Islet precursor cell (in vitro differentiated cells): ENCODE data around the gene MID1.

ENCODE experiments used
- DNase-seq: peaks from one replicate; pipeline ENCODE4 v3.0.0-alpha.2; 2018

The MID1 gene

GRCh38 chrX:10571260-10571659 is 49.1 kb downstream of the MID1 start:
- DNase-seq, result no peak

GRCh38 chrX:10570601-10571000 is 49.8 kb downstream of the MID1 start:
- DNase-seq, result no peak

GRCh38 chrX:10569946-10570345 is 50.4 kb downstream of the MID1 start:
- DNase-seq, result peak; percentile 64

GRCh38 chrX:10568428-10568827 is 52.0 kb downstream of the MID1 start:
- no peak for DNase-seq

- no peak for DNase-seq
These were observed 53.2 kb downstream of the MID1 start for GRCh38 chrX:10567136-10567535.

GRCh38 chrX:10566716-10567097 is 53.7 kb downstream of the MID1 start:
- no peak for DNase-seq

GRCh38 chrX:10564484-10564883 is 55.9 kb downstream of the MID1 start:
- DNase-seq, result no peak

GRCh38 chrX:10557166-10557565 is 63.2 kb downstream of the MID1 start:
- no peak for DNase-seq

GRCh38 chrX:10556405-10556804 is 64.0 kb downstream of the MID1 start:
- DNase-seq, result no peak

DNA sequence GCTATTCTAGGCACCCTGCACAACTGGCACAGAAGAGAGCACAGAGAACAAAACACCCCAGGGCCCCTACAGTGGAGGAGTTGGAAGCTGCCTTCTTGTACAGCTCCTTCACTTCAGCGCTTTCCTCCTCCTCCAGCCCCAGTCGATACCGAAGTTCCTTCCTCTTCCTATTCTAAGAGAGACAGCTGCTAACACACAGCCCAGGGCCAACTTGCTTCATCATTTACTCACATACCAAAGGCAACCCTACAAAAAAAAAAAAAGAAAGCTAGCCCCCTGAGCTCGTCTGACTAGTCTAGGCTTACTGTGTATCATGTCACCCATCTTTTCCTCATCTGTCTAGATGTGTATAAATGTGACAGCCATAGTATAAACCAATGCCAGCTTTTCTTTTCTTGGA is 64.5 kb downstream of the MID1 start:
- no peak for DNase-seq

- no peak for DNase-seq
These were observed 65.6 kb downstream of the MID1 start for GRCh38 chrX:10554612-10555270.

GRCh38 chrX:10549280-10549679 is 71.1 kb downstream of the MID1 start:
- no peak for DNase-seq

- DNase-seq, result no peak
These were observed 71.7 kb downstream of the MID1 start for GRCh38 chrX:10548688-10549087.

DNA sequence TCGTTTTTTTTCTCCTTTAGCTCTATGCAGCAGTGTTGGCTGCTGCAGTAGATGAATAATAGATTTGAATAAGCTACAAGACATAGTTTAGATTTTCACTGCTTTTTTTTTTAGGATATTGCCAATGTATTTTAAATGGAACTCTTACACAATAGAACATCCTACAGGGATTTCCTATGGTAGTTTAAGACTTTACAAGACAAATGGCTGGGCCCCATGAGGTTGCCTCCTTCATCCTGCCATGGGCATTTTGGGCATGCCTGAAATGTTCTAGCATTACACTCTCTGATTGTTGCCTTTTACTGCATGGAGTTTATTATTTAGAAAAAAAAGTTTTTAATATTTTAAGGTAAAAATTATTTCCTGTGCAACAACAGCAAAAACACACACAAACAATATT is 74.5 kb downstream of the MID1 start:
- DNase-seq, result no peak

DNA sequence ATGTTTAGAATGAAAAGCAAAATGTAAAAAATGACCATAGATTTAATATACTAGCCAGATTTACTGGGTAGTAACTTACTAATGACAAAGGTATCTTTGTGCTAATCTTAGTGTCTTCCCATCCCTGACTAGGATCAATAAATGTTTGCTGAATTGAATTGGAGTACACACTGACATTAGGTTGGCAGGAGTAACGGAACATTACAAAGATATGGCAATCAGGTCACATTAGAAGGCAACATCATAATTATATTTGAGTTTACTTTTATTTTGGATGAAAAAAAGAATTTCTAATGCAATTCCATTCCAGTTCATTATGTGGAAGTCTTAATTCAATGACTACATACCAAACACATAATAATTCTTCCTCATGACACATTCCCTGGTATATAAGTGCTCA is 77.8 kb downstream of the MID1 start:
- no peak for DNase-seq

- DNase-seq, result no peak
These were observed 81.6 kb downstream of the MID1 start for GRCh38 chrX:10538831-10539230.

DNA sequence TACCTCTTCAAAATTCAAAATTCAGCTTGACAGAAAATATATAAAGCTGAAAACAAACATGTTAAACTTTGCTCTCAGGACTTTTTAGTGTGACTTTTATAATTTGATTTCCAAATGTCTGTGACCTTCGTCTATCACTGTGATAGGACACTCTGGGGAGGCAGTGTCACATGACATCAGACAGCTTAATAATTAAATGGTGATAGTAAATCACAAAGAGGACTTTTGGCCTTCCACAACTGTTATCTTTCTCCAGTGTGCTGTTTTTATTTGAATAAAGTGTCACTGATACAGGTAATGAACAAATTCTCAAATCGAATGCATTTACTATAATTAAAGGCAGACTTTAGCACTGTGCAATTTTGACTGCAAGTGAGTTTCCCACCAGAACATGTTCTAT is 83.1 kb downstream of the MID1 start:
- DNase-seq, result no peak

- no peak for DNase-seq
These were observed 83.6 kb downstream of the MID1 start for GRCh38 chrX:10536744-10537143.

DNA sequence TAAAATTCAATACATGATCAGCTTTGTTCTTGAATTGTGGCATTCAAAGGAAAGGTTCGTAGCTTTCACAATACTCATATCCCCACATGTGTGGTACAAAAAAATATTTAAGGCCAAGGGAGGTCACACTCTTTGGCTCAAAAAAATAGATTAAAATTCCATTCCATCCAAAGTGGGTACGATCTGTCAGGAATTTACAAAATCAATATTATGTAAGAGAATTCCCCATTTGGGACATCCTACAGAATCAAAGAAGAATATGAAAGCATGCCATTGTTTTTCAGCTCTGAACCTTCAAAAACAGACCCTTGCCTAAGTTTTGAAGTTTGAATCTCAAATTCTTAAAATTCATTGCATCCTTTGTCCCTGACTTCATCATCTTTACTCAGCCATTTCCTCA is 85.8 kb downstream of the MID1 start:
- DNase-seq, result no peak

GRCh38 chrX:10533696-10534365 is 86.6 kb downstream of the MID1 start:
- no peak for DNase-seq

DNA sequence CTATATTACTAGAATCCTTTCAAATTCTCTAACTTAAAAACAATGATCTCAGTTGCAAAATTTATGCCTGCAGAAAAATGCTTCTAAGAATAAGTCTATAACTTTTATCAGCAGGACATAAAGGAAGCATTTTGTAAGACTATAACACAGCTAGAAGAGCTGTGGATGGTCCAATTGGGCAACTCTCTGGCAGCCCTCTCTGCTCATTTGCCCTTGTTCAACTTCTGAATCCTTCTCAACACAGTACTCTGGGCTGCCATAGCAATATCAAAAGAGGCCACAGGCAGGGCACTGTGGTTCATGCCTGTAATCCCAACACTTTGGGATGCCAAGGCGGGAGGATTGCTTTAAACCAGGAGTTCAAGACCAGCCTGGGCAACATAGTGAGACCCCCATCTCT is 88.5 kb downstream of the MID1 start:
- no peak for DNase-seq

GRCh38 chrX:10529344-10529743 is 91.0 kb downstream of the MID1 start:
- no peak for DNase-seq

DNA sequence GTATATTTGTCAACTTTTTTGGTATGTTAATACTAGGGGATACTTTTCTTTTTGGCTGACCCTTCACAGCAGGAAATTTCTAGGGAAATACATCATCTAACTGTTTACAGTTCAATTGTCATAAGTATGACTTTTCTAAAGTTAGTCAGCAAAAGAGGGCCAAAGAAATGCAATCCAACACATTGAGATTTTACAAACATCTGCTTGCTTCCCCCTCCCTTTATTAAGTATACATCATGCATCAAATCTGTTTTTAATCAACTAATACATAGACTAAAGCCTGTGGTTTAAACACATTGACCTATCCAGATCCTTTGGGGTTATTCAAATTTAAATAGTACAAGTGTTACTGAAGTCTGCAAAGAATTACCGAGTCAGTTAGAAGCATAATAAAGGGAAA is 93.9 kb downstream of the MID1 start:
- DNase-seq, result no peak

DNA sequence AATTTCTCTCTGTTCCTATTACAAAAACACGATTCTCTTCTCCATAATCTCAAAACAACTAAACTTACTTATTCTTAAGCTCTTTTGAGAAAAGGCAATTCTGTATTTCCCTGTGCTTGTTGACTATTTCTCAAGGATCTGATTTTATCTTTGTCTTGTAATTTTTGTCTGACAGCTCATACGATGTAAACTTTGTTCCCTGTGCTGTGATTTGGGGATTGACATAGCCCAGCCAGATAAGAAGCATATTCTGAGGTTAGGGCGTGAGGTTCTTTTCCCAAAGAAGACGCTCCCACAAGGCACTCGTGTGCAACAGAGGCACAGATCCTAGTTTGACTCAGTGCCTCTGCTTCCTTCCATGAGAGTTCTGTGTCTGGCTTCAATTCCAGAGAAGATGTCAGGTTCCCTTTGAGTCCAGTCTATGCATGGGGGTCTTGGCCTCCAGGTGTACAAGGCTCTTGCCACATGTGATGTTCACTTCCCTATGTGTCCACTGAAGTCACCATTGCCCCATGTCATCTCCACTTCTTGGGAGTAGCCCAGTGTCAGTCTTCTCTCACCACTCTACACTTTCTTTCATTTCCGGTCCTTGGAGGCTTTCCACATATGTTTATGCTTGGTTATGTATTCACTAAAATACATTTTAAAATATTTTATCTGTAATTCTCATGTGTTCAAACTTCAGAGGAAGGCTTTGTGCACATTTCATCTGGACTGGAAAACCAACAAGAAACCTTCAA is 94.8 kb downstream of the MID1 start:
- DNase-seq, result no peak
